Activated naive CD4-positive, alpha-beta T cell treated with anti-CD3 and anti-CD28 coated beads for 36 hours (primary cell): ENCODE measurements around the gene NGLY1. TPM values are rescaled to one million over a fixed set of nuclear protein-coding genes. Genes with fewer than 3 reads are reported as not detected.
A peak's percentile ranks its signal among the peaks of the same experiment; 100 is the strongest.

Source experiments
- CTCF ChIA-PET: fragments of 350-600 bp; sonication (Branson Sonifier 250); formaldehyde crosslinking; loops from one replicate; lab custom pipeline; 2021; ENCODE audit warnings: antibody characterized with exemption; lab: Charles Lee
- DNase-seq: peaks from one replicate; pipeline ENCODE4 v3.0.0-alpha.2; 2020
- H3K27ac Mint-ChIP-seq: one replicate; pipeline ENCODE4 v1.8.0; 2021; ENCODE audit warnings: mild to moderate bottlenecking, mixed read lengths
- H3K27me3 Mint-ChIP-seq: one replicate; pipeline ENCODE4 v1.8.0; 2021; ENCODE audit warnings: low read depth, mixed read lengths
- H3K36me3 Mint-ChIP-seq: one replicate; pipeline ENCODE4 v1.8.0; 2021; ENCODE audit warnings: low read depth, mixed read lengths
- H3K4me1 Mint-ChIP-seq: one replicate; pipeline ENCODE4 v1.8.0; 2021; ENCODE audit warnings: low read depth, mixed read lengths
- H3K4me3 Mint-ChIP-seq: one replicate; pipeline ENCODE4 v1.8.0; 2021; ENCODE audit warnings: mild to moderate bottlenecking, moderate library complexity, mixed read lengths
- H3K9me3 Mint-ChIP-seq: one replicate; pipeline ENCODE4 v1.8.0; 2021; ENCODE audit warnings: mixed read lengths
- intact Hi-C: fragments of 100-400 bp; cut with micrococcal nuclease; formaldehyde crosslinking; loops from one replicate; pipeline ENCODE4 v1.15.1; 2023
- total RNA-seq, 2 experiments: library from RNA; stranded (reverse); gene quantifications; one replicate each; pipeline ENCODE4 v1.2.3, GENCODE V29; 2021

NGLY1 gene
- total RNA-seq, 2 experiments from 2014 or later = 49.0 to 50.0 TPM

DNA sequence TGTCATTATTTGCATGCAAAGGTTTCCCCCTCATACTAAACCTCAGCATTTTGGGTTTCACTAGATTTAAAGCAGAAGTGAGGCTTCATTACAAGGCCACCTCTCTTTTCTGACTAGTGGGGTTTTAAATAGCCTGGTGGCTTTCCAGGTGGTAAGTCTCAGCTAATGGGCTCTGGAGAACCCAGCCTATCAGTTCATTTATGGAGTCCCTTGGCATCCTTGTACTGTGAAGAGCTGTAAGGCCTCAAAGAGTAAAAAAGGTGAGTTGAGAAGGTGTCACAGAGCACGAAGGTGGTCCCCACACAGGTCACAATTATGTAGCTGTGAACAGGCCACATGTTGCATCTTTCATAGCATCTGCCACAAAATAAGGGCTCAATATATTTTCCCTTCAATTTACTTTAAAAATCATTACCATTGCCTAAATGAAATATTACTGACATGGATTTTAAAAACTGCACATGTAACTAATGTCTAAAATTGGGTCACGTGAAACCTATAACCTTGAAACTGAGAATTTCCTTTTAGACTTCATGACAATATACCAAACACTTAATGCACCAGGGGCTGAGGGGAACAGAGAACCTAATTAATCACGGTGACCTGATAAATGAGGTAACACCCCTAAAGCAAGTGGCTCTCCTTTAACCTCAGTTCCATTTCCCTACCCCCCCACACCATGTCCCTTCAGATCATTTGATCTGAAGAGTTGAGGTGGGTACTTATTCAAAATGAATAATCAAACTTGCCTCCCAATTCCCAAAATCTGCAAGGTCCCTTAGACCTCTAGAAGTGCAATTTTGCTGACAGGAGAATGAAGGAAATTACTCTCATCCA, 1.3 kb downstream of the NGLY1 start:
- peak overlapping the region; percentile 88 for H3K4me3 Mint-ChIP-seq
- DNase-seq = no peak
- intact Hi-C loops = loop anchor here (1.0 to 10.0 kb wide), 6 partner anchors 8 to 1703 kb away; partner anchors contain the start of genes NEK10, OXSM and SLC4A7
- no peaks in the 10 kb centered on the region for H3K9me3 Mint-ChIP-seq
- peak overlapping the region; percentile 88 for H3K27ac Mint-ChIP-seq
- peaks cover 44% of the 10 kb centered on the region for H3K4me1 Mint-ChIP-seq
- CTCF ChIA-PET = no interaction called here
- peaks cover 16% of the 10 kb centered on the region for H3K36me3 Mint-ChIP-seq
- no peaks in the 10 kb centered on the region for H3K27me3 Mint-ChIP-seq

- Mint-ChIP-seq H3K9me3 (no peaks in the 10 kb centered on the region), H3K27me3 (no peaks in the 10 kb centered on the region), H3K27ac (no peak overlapping the region), H3K4me1 (peaks cover 48% of the 10 kb centered on the region), H3K36me3 (peaks cover 23% of the 10 kb centered on the region), H3K4me3 (peak overlapping the region; percentile 88)
- CTCF ChIA-PET = no interaction called here
- no peak for DNase-seq
- intact Hi-C loops = loop anchor here (5.0 to 10.0 kb wide), 4 partner anchors 76 to 1626 kb away; partner anchors contain the start of gene NEK10
Measured at GRCh38 chr3:25781145-25781757, 2.0 kb downstream of the NGLY1 start.

DNA sequence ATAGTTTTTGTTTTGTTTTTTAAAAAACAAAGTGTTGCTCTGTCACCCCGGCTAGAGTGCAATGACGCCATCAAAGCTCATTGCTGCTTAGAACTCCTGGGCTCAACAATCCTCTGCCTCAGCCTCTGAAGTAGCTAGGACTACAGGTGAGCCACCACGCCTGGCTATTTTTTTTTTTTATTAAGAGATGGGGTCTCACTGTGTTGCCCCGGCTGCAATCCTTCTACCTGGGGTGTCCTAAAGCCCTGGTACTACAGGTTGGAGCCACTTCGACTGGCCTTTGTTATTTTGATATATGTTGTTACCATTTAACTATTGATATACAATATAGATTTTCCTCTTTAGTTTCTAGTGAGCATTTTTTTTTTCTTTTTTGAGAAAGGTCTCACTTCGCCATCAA, 2.6 kb downstream of the NGLY1 start:
- Mint-ChIP-seq H3K4me1 (peaks cover 51% of the 10 kb centered on the region), H3K27me3 (no peaks in the 10 kb centered on the region), H3K9me3 (no peaks in the 10 kb centered on the region), H3K4me3 (no peak overlapping the region), H3K36me3 (peaks cover 26% of the 10 kb centered on the region), H3K27ac (no peak overlapping the region)
- intact Hi-C loops = loop anchor here (5.0 to 10.0 kb wide), 4 partner anchors 77 to 1626 kb away; partner anchors contain the start of gene NEK10
- CTCF ChIA-PET = interaction anchor here (1.5 kb wide), 1 partner anchor 9 kb away, joined by 5 read pairs; the partner anchor contains the start of gene OXSM
- no peak for DNase-seq

GRCh38 chr3:25775936-25776335, 7.3 kb downstream of the NGLY1 start:
- H3K4me3 Mint-ChIP-seq = no peak overlapping the region
- H3K4me1 Mint-ChIP-seq = peaks cover 29% of the 10 kb centered on the region
- no peak for DNase-seq
- CTCF ChIA-PET = interaction anchor here (1.0 kb wide), 1 partner anchor 81 kb away, joined by 3 read pairs; no protein-coding TSS in a partner anchor
- H3K9me3 Mint-ChIP-seq = peaks cover 10% of the 10 kb centered on the region
- H3K36me3 Mint-ChIP-seq = peaks cover 56% of the 10 kb centered on the region
- no peak overlapping the region for H3K27ac Mint-ChIP-seq
- intact Hi-C loops = no loop called here
- H3K27me3 Mint-ChIP-seq = no peaks in the 10 kb centered on the region

GRCh38 chr3:25768851-25769250, 14.4 kb downstream of the NGLY1 start:
- intact Hi-C loops = no loop called here
- CTCF ChIA-PET = interaction anchor here (0.7 kb wide), 1 partner anchor 14 kb away, joined by 5 read pairs; the partner anchor contains the start of gene NGLY1
- Mint-ChIP-seq H3K27ac (no peak overlapping the region), H3K36me3 (peaks cover 50% of the 10 kb centered on the region), H3K4me1 (peaks cover 24% of the 10 kb centered on the region), H3K27me3 (no peaks in the 10 kb centered on the region), H3K9me3 (peaks cover 12% of the 10 kb centered on the region), H3K4me3 (no peak overlapping the region)
- DNase-seq = no peak

GRCh38 chr3:25751725-25752124, 31.5 kb downstream of the NGLY1 start:
- CTCF ChIA-PET = interaction anchor here (0.6 to 1.5 kb wide), 2 partner anchors 12 to 1286 kb away, joined by 3 to 4 read pairs; no protein-coding TSS in a partner anchor
- intact Hi-C loops = no loop called here
- H3K27ac Mint-ChIP-seq = no peak overlapping the region
- no peaks in the 10 kb centered on the region for H3K9me3 Mint-ChIP-seq
- no peak for DNase-seq
- peaks cover 2% of the 10 kb centered on the region for H3K4me1 Mint-ChIP-seq
- H3K27me3 Mint-ChIP-seq = no peaks in the 10 kb centered on the region
- peaks cover 40% of the 10 kb centered on the region for H3K36me3 Mint-ChIP-seq
- H3K4me3 Mint-ChIP-seq = no peak overlapping the region

DNA sequence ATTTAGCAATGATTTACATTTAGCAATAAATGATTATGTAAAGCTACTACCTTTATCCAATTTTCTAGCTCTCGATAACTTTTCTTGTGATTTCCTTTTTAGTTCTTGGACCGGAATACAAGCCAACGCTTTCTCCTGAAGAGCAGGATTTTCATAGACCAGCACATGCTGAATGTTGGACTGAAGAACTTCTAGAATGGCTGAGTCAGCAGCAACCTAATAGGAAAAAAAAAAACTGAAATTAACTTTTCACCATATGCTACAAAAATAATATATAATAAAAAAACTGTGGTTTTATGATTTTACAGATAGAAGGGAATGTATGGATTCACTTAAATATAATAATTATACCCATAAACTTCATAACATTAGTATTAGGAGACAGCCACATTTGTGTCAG, 32.2 kb downstream of the NGLY1 start:
- intact Hi-C loops = no loop called here
- no peak overlapping the region for H3K27ac Mint-ChIP-seq
- peaks cover 2% of the 10 kb centered on the region for H3K4me1 Mint-ChIP-seq
- no peak overlapping the region for H3K4me3 Mint-ChIP-seq
- H3K36me3 Mint-ChIP-seq = peaks cover 43% of the 10 kb centered on the region
- no peak for DNase-seq
- no peaks in the 10 kb centered on the region for H3K9me3 Mint-ChIP-seq
- CTCF ChIA-PET = interaction anchor here (0.6 to 1.5 kb wide), 2 partner anchors 13 to 1287 kb away, joined by 3 to 4 read pairs; no protein-coding TSS in a partner anchor
- no peaks in the 10 kb centered on the region for H3K27me3 Mint-ChIP-seq

- CTCF ChIA-PET = interaction anchor here (0.7 kb wide), 1 partner anchor 103 kb away, joined by 3 read pairs; no protein-coding TSS in a partner anchor
- Mint-ChIP-seq H3K27me3 (no peaks in the 10 kb centered on the region), H3K4me1 (no peaks in the 10 kb centered on the region), H3K4me3 (no peak overlapping the region), H3K9me3 (no peaks in the 10 kb centered on the region), H3K27ac (no peak overlapping the region), H3K36me3 (peaks cover 54% of the 10 kb centered on the region)
- intact Hi-C loops = no loop called here
- DNase-seq = no peak
Measured at GRCh38 chr3:25749031-25749581, 34.1 kb downstream of the NGLY1 start.

GRCh38 chr3:25748189-25748588, 35.1 kb downstream of the NGLY1 start:
- H3K4me3 Mint-ChIP-seq = no peak overlapping the region
- no peak for DNase-seq
- H3K9me3 Mint-ChIP-seq = no peaks in the 10 kb centered on the region
- intact Hi-C loops = no loop called here
- peaks cover 59% of the 10 kb centered on the region for H3K36me3 Mint-ChIP-seq
- no peaks in the 10 kb centered on the region for H3K4me1 Mint-ChIP-seq
- H3K27me3 Mint-ChIP-seq = no peaks in the 10 kb centered on the region
- no peak overlapping the region for H3K27ac Mint-ChIP-seq
- CTCF ChIA-PET = interaction anchor here (1.3 kb wide), 1 partner anchor 22 kb away, joined by 3 read pairs; no protein-coding TSS in a partner anchor

DNA sequence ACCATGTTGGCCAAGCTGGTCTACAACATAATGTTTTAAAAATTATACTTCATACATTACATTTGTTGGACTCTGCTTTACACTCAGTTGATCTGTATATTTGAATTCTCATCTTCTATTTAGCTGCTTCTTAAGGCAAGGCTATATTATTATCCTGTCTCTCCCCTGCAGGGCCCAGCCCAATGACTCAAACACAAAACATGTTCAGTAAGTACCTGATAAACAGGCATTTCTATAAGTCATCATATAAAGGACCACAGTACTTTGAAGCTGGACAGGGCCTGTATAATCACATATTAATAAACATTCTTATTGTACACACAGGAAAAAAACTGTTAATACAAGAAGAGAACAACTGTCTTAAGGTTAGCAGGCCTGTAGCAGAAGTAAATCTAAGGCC, 36.2 kb downstream of the NGLY1 start:
- H3K4me3 Mint-ChIP-seq = no peak overlapping the region
- H3K27ac Mint-ChIP-seq = no peak overlapping the region
- CTCF ChIA-PET = no interaction called here
- peaks cover 61% of the 10 kb centered on the region for H3K36me3 Mint-ChIP-seq
- H3K9me3 Mint-ChIP-seq = no peaks in the 10 kb centered on the region
- intact Hi-C loops = no loop called here
- DNase-seq = no peak
- no peaks in the 10 kb centered on the region for H3K27me3 Mint-ChIP-seq
- no peaks in the 10 kb centered on the region for H3K4me1 Mint-ChIP-seq

- Mint-ChIP-seq H3K27ac (no peak overlapping the region), H3K36me3 (peaks cover 45% of the 10 kb centered on the region), H3K27me3 (no peaks in the 10 kb centered on the region), H3K9me3 (no peaks in the 10 kb centered on the region), H3K4me3 (no peak overlapping the region), H3K4me1 (no peaks in the 10 kb centered on the region)
- DNase-seq = no peak
- intact Hi-C loops = no loop called here
- CTCF ChIA-PET = interaction anchor here (0.6 to 1.5 kb wide), 3 partner anchors 12 to 178 kb away, joined by 3 to 8 read pairs (median 5); no protein-coding TSS in a partner anchor
Measured at GRCh38 chr3:25744470-25744869, 38.8 kb downstream of the NGLY1 start.

DNA sequence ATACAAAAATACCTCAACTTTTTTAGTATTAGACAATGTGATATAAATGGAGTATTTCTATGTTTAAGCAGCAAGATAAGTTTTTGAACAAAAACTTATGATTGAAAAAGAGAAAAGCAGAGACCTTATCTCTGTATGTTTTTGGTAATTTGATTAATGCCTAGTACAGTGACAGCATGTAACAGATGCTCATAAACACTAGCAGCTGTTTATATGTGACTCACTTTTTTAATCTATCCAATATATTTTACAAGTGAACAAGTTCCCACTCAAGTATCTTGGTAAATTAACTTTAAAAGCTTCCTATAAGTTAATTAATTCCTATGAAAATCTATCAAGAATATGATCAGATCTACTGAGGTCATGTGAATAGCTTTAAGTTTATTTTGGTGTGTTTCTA, 55.1 kb downstream of the NGLY1 start:
- H3K4me1 Mint-ChIP-seq = no peaks in the 10 kb centered on the region
- no peak overlapping the region for H3K27ac Mint-ChIP-seq
- no peaks in the 10 kb centered on the region for H3K27me3 Mint-ChIP-seq
- CTCF ChIA-PET = interaction anchor here (0.5 to 2.0 kb wide), 2 partner anchors 80 to 107 kb away, joined by 5 read pairs; no protein-coding TSS in a partner anchor
- no peak for DNase-seq
- intact Hi-C loops = no loop called here
- H3K4me3 Mint-ChIP-seq = no peak overlapping the region
- H3K9me3 Mint-ChIP-seq = no peaks in the 10 kb centered on the region
- peaks cover 25% of the 10 kb centered on the region for H3K36me3 Mint-ChIP-seq
